ENCODE results near the gene PCP4. TPM values are rescaled to one million over a fixed set of nuclear protein-coding genes. Genes with fewer than 3 reads are reported as not detected.

PCP4 gene
- total RNA-seq, 1 donor from 2014 or later = not detected

DNA sequence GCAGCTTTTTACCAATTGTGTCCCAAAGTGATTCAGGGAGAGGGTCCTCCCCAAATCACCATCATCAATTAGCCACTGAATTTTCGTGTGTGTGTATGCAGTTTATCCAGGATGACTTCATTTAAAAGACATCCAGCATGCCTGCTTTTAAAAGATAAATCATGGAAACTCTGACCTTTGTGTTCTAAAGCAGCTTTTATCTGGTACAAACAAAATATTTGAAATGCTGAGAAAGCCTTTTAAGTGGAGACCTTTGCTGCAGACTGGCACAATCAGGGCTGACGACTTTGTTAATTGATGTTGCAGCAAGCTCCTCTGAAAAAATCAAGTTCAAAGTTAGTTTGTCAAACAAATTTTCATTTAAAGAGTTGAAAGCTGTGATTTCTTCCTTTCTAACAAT, 104.7 kb downstream of the PCP4 start:
- intact Hi-C loops (cut with micrococcal nuclease) = no loop called here

DNA sequence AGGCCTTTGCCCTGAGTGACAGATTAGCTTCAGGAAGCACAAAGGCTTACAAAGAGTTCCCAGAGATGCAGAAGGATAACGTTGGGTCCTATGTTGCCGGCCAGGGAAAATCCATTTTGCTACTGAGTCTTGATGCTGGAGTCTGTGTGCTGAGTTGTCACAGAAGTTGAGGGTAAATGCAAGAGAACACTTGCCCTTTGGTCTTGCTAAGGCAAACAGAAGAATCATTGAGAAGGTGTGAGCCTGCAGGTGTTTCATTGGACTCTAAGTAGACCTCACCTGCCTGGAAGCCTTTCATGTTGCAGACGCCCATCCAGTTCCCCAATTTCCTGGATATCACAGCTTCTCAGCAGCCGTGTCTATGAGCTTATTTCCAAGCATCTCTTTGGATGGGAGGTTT, 105.2 kb downstream of the PCP4 start:
- intact Hi-C loops (cut with micrococcal nuclease) = no loop called here

GRCh38 chr21:39972976-39973770, 105.9 kb downstream of the PCP4 start:
- intact Hi-C loops (cut with micrococcal nuclease) = no loop called here

- intact Hi-C loops (cut with micrococcal nuclease) = no loop called here
Observed at GRCh38 chr21:39976800-39977199, 109.6 kb downstream of the PCP4 start.

Other genes with a start within 250 kb of the PCP4 start
- not detected in 2 replicates for gene IGSF5, start 122.3 kb upstream of the PCP4 start, total RNA-seq